Chondrocyte (in vitro differentiated cells): ENCODE data around the gene UBA52. TPM values are rescaled to one million over a fixed set of nuclear protein-coding genes. Genes with fewer than 3 reads are reported as not detected.

Experiments used
- DNase-seq: peaks from one replicate; pipeline ENCODE4 v3.0.0; 2021; ENCODE audit warnings: mixed read lengths, low spot score
- H3K27ac Mint-ChIP-seq: one replicate; pipeline ENCODE4 v1.8.0; 2021; ENCODE audit warnings: mild to moderate bottlenecking, moderate library complexity, mixed read lengths; ENCODE audit not compliant: unreplicated experiment
- H3K27me3 Mint-ChIP-seq: 2 replicates; pipeline ENCODE4 v1.8.0; 2021; ENCODE audit warnings: low read depth, mixed read lengths
- H3K36me3 Mint-ChIP-seq: 2 replicates; pipeline ENCODE4 v1.8.0; 2021; ENCODE audit warnings: low read depth, mixed read lengths
- H3K4me1 Mint-ChIP-seq: 2 replicates; pipeline ENCODE4 v1.8.0; 2021; ENCODE audit warnings: low read depth, mild to moderate bottlenecking, mixed read lengths
- H3K4me3 Mint-ChIP-seq: one replicate; pipeline ENCODE4 v1.8.0; 2021; ENCODE audit warnings: mild to moderate bottlenecking, moderate library complexity, mixed read lengths; ENCODE audit not compliant: unreplicated experiment
- H3K9me3 Mint-ChIP-seq: 2 replicates; pipeline ENCODE4 v1.8.0; 2021; ENCODE audit warnings: low read depth, mixed read lengths
- CTCF ChIP-seq: fragments of 200-600 bp; sonication (generic); IDR thresholded peaks from 2 replicates; pipeline ENCODE4 v1.5.0; 2021; ENCODE audit warnings: antibody characterized with exemption, mild to moderate bottlenecking, moderate library complexity
- total RNA-seq: library from RNA; stranded (reverse); gene quantifications from 3 replicates; pipeline ENCODE4 v1.2.1, GENCODE V29; 2021

Gene UBA52
- total RNA-seq, 1 donor from 2014 or later = 749 TPM

- Mint-ChIP-seq H3K27me3 (no peaks in the 10 kb centered on the region), H3K4me3 (no peak overlapping the region), H3K4me1 (no peaks in the 10 kb centered on the region), H3K9me3 (no peaks in the 10 kb centered on the region), H3K36me3 (peaks cover 6% of the 10 kb centered on the region), H3K27ac (no peak overlapping the region)
- no peak for TF ChIP-seq CTCF
- DNase-seq = no peak
Measured at GRCh38 chr19:18529782-18530181, 41.9 kb upstream of the UBA52 start.

GRCh38 chr19:18531485-18531884 lies 40.2 kb upstream of the UBA52 start:
- no peaks in the 10 kb centered on the region for H3K4me1 Mint-ChIP-seq
- TF ChIP-seq CTCF = no peak
- H3K27me3 Mint-ChIP-seq = no peaks in the 10 kb centered on the region
- H3K36me3 Mint-ChIP-seq = peaks cover 7% of the 10 kb centered on the region
- no peak overlapping the region for H3K27ac Mint-ChIP-seq
- DNase-seq = no peak
- no peak overlapping the region for H3K4me3 Mint-ChIP-seq
- no peaks in the 10 kb centered on the region for H3K9me3 Mint-ChIP-seq

- Mint-ChIP-seq H3K27me3 (no peaks in the 10 kb centered on the region), H3K36me3 (peaks cover 11% of the 10 kb centered on the region), H3K27ac (no peak overlapping the region)
Measured at GRCh38 chr19:18532168-18532890, 39.3 kb upstream of the UBA52 start.

GRCh38 chr19:18533058-18533457 lies 38.6 kb upstream of the UBA52 start:
- no peak for TF ChIP-seq CTCF
- Mint-ChIP-seq H3K27ac (no peak overlapping the region), H3K4me1 (no peaks in the 10 kb centered on the region), H3K4me3 (no peak overlapping the region), H3K9me3 (no peaks in the 10 kb centered on the region), H3K36me3 (peaks cover 13% of the 10 kb centered on the region), H3K27me3 (no peaks in the 10 kb centered on the region)
- no peak for DNase-seq

More at GRCh38 chr19:18532168-18532890, 39.3 kb upstream of the UBA52 start:
- no peak overlapping the region for H3K4me3 Mint-ChIP-seq
- no peak for DNase-seq
- no peaks in the 10 kb centered on the region for H3K9me3 Mint-ChIP-seq
- no peaks in the 10 kb centered on the region for H3K4me1 Mint-ChIP-seq
- TF ChIP-seq CTCF = no peak

GRCh38 chr19:18536475-18536874 lies 35.2 kb upstream of the UBA52 start:
- no peak for DNase-seq
- H3K4me3 Mint-ChIP-seq = no peak overlapping the region
- peaks cover 14% of the 10 kb centered on the region for H3K36me3 Mint-ChIP-seq

More at GRCh38 chr19:18536475-18536874, 35.2 kb upstream of the UBA52 start:
- no peaks in the 10 kb centered on the region for H3K4me1 Mint-ChIP-seq
- TF ChIP-seq CTCF = no peak
- H3K27me3 Mint-ChIP-seq = no peaks in the 10 kb centered on the region
- no peak overlapping the region for H3K27ac Mint-ChIP-seq
- H3K9me3 Mint-ChIP-seq = no peaks in the 10 kb centered on the region
